Measurements from ENCODE around the gene RPL29.

The RPL29 gene

DNA sequence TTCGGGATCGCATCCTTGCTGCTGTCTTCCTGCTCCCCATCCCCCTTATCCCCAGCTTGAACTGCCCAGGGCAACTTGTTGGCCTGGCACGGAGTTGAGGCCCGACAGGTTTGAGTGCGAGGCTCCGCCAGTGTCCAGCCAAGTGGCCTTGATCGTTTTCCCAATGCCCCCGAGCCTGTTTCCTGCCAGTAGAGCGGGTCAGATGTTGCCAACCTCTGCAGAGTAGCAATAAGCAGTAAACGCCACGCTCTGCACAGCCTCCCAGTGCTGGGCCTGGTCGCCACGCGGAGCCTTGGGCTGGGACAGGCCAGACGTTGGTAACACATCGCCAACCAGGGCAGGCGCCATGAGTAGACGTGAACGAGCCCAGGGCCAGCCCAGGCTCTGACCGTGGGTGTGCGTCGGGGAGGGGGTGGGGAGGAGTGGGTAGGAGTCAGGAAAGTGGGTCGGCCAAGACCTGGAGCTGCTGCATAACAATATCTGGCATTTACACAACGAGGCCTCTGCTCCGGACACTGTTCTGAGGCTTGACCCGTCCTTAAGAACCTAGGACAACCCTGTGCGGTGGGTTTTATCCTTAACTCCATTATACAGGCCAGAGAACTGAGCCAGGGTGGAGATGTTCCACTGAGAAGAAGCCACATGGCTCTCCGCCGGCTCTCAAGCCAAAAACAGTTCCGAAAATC is 21.3 kb downstream of the RPL29 start:
- DNase-seq (ENCODE audit: low read depth) = no peak
- TF ChIP-seq, protein P1, sequence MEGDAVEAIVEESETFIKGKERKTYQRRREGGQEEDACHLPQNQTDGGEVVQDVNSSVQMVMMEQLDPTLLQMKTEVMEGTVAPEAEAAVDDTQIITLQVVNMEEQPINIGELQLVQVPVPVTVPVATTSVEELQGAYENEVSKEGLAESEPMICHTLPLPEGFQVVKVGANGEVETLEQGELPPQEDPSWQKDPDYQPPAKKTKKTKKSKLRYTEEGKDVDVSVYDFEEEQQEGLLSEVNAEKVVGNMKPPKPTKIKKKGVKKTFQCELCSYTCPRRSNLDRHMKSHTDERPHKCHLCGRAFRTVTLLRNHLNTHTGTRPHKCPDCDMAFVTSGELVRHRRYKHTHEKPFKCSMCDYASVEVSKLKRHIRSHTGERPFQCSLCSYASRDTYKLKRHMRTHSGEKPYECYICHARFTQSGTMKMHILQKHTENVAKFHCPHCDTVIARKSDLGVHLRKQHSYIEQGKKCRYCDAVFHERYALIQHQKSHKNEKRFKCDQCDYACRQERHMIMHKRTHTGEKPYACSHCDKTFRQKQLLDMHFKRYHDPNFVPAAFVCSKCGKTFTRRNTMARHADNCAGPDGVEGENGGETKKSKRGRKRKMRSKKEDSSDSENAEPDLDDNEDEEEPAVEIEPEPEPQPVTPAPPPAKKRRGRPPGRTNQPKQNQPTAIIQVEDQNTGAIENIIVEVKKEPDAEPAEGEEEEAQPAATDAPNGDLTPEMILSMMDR (IDR thresholded peaks at IDR 0.05; ENCODE audit: insufficient read depth, low read depth, low read length, missing control alignments) = no peak
- peak overlapping the region; percentile 89 for H3K4me3 ChIP-seq (ENCODE audit: low read length)

DNA sequence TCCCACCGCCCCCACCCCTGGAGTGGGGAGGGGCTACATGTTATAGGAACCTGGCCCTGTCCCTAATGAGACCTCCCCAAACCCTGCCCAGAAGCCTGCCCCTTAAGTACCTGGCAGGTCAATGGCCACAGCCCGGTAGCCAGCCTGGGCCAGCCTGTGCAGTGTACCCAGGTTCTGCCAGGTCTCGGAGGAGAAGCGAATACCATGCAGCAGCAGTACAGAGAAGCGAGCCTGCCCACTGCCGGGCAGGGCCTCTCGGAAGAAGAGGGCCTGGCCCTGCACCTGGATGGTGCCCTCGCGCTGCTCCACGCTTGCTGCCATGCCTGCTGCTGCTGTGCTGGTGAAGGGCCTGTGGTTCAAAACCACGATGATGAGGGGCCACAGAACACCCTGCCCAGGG is 24.3 kb downstream of the RPL29 start:
- TF ChIP-seq, protein P1 (IDR thresholded peaks at IDR 0.05; ENCODE audit: insufficient read depth, low read depth, low read length, missing control alignments) = no peak
- no peak overlapping the region for H3K4me3 ChIP-seq (ENCODE audit: low read length)
- DNase-seq (ENCODE audit: low read depth) = no peak

DNA sequence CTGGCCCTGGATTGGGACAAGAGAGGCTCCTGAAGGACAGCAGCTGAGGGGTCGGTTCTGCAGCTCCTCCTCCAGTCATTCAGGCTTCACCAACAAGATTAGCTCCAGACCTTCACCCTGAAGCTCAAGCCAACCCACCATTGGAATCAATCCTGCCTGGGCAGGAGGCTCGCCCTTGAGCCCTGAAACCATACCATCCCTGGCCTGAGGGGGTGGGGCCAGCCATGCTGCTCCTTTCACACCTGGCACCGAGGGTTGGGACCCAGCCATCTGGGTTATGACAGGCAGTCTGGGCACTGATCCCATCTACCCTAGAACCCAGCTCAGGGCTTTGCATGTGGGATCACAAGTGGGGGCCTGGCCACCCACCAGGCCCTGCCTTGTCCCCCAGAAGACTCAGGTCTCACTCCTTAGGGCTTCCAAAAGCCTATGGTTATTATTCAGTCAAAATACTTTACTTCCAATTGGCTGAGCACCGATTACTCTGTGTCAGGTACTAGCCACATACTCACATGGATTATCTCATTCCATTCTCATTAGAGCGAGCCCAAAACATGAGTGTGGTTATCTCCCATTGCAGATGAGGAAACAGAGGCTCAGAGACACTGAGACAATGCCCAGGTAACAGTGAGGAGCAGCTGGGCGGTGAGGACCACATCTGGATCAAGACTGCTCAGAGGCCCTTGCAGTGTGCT is 24.9 kb downstream of the RPL29 start:
- TF ChIP-seq, protein P1 (IDR thresholded peaks at IDR 0.05; ENCODE audit: insufficient read depth, low read depth, low read length, missing control alignments) = no peak
- DNase-seq (ENCODE audit: low read depth) = peak; percentile 49
- no peak overlapping the region for H3K4me3 ChIP-seq (ENCODE audit: low read length)

DNA sequence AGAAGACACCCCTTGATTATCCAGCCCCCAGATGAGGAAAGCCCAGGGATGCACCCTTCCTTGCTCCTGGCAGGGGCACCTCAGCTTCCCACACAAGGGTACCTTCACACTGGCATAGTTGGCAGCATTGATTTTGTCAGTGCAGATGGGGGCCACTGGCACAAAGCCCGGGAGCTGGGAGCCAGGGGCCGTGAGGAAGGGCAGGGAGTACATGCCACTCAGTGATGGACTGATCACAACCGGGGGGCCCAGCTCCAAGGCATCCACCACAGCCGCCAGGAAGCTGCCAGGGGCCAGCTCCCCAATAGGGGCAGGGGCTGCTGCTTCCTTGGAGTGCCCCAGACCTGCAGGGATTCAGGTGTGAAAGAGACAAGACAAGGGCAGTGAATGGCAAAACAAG is 25.9 kb downstream of the RPL29 start:
- TF ChIP-seq, protein P1 (IDR thresholded peaks at IDR 0.05; ENCODE audit: insufficient read depth, low read depth, low read length, missing control alignments) = no peak
- no peak for DNase-seq (ENCODE audit: low read depth)
- H3K4me3 ChIP-seq (ENCODE audit: low read length) = no peak overlapping the region

DNA sequence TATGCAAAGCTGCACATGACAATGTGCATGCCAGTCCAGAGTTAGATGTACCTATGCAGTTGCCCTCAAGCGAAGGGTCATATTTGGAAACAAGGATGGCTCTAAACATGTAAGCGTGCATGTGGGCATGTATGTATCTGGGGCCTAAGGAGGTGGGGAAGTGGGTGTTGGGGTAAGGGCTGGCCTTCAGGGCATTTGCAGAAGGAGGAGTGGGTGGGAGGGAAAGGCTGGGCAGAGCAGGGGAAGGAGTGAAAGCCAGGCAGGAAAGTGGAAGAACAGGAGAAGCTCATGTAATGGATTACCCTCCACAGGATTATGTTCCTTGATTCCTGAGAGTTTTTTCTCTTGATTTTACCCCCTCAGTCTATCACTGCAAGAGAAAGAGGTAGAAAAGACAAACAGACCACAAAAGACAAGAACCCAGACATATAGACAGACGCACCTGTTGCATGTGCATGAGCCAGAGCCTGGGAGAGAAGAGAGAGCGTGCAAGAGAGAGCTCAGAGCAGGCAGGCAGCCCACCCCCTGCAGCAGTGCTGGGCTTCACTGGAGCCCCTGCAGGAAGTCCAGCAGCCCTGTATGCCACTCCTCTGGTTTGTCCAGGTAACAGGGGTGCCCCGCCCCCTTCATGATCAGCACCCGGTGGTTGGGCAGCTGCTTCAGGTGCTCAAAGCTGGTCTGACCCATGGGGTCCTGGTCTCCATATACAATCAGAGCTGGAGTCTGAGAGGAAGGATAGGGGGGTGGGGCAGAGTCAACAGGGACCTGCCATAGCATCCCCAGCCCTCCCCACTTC is 26.6 kb downstream of the RPL29 start:
- TF ChIP-seq, protein P1 (IDR thresholded peaks at IDR 0.05; ENCODE audit: insufficient read depth, low read depth, low read length, missing control alignments) = no peak
- no peak overlapping the region for H3K4me3 ChIP-seq (ENCODE audit: low read length)
- no peak for DNase-seq (ENCODE audit: low read depth)

DNA sequence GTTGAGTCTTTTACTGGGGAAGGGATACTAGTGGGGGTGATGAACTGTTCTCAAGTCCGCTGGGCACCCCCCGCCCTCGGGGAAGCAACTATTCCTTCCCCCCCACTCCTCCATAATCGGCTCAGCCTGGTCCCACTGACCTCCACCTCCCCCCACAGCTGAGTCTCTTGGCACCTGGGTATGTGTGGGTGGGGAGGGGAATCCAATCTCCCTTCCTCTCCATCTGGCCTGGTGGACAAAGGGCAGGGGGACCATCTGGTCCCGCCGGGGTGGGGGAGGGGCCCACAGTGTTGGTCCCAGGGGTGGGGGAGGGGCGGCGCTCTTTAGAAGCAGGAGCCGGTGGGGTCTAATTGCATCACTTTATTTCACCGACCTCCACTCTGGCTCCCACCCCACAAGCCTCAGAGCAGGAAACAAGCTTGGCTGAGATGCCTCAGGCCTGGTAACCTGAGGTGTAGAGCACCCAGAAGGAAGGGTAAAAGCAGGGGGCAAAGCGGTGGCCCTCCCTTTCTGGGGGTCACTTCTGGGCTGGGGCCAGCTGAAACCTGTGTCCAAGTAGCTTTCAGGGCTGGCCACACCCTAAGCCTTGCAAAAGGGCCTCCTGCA is 27.4 kb downstream of the RPL29 start:
- TF ChIP-seq, protein P1 (IDR thresholded peaks at IDR 0.05; ENCODE audit: insufficient read depth, low read depth, low read length, missing control alignments) = no peak
- peak overlapping the region; percentile 52 for H3K4me3 ChIP-seq (ENCODE audit: low read length)
- no peak for DNase-seq (ENCODE audit: low read depth)
